HPDE6-E6E7 (cell line): ENCODE measurements around the gene OR5B17.
"Not testable (repeated sequence)": the region's sequence is repeated elsewhere in the genome, so short reads cannot be mapped to it uniquely, and the experiment has no call there.

Experiments
- DNase-seq: peaks from one replicate; pipeline ENCODE4 v3.0.0; 2011; ENCODE audit warnings: missing footprints; ENCODE audit errors: extremely low spot score

Gene OR5B17

DNA sequence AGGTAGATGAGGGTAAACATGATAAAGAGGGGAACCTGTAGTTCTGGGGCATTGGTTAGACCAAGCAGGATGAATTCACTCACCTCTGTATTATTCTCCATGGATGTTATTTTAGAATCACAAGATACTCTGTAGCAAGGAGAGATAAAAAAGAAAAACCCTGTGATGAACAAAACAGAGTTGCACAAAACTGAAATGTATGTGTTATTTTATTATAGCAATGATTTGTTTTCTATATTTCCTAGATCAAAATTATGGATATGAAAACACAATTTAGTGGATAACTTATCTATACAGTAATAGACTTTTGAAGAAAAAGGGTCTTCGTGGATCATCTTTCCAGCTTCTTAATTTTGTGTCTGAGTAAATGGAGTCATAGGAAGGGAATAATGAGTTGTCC is at the start of gene OR5B17:
Gene OR5B17, minus strand, starts transcription at position 101 of the 400 bp plus-strand sequence. Its CDS starts 0 bp downstream, at position 101.
- no peak for DNase-seq

DNA sequence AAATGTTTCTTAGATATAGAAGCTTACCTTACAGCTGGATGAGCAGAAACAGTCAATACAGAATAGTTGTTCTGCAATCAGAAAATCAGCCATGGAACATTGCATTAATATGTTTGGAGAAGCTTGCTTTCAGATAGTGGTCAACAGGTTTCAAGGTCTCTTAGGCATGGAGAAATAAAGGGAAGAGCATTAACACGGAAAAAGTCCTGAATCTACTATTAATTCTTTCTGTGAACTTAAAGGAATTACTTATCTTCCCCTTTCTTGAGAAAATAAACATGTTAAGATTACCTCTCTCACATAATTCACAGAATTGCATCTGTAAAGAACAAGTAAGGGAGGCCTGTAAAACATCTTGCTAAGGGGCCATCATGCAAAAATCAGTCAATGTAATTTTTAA is 47.9 kb upstream of the OR5B17 start, which contains the start of gene OR5B3:
Gene OR5B3, minus strand, starts transcription at position 101 of the 400 bp plus-strand sequence. CDS start 3,465 bp downstream, outside the sequence.
- no peak for DNase-seq

DNA sequence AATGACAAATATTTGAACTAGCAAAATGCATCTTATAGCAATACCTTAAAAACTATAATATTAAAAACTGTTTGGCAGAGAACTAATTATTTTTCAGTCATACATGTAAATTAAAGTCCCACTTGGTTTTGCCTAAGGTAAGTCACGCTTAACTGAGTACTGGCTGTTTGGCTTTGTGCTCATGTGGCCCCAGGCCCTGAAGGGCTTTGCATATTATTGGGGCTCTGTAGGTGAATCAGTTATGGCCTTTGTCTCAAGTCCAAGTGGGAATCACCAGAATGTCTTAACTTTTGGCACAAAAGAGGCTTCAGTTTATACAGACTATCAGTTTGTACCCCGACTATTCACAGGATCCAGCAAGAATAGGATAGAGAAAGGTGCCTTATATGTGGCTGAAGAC is 40.8 kb upstream of the OR5B17 start:
- not testable (repeated sequence) for DNase-seq

DNA sequence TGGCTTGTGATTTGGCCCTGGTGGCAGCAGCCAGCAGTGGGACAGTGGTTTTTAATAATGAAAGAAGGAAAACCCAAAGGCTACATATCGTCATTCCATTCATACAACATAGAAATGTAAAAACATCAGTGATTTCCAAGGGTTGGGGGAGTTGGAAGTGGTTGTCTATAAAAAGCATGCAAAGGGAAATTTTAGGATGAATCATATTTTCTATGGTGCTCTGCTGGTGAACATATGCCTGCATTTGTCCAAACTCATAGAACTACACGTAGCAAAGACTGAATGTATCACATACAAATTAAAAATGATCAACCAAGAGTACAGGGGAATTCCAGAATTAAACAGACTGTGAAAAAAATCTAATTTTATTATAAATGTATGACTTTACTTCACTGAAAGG is 36.7 kb upstream of the OR5B17 start:
- no peak for DNase-seq

DNA sequence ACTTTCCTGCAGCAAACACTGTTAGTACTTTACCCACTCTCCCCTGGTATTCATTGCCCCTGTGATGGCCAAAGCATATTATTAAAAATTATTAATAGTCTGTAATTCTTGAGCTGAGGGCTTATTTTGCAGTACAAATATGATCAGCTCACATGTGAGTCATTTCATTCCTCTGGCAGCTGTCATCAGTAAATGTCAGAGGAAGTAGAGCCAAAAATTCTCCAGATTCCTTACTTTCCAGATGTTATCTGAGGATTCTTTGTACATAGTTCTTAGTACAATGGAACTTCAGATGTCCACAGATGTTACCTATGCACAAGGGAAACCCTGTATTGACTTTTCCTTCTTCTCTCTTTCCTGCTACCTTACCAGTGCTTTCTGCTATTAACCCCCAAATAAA is 35.3 kb upstream of the OR5B17 start:
- peak; percentile 33 for DNase-seq

DNA sequence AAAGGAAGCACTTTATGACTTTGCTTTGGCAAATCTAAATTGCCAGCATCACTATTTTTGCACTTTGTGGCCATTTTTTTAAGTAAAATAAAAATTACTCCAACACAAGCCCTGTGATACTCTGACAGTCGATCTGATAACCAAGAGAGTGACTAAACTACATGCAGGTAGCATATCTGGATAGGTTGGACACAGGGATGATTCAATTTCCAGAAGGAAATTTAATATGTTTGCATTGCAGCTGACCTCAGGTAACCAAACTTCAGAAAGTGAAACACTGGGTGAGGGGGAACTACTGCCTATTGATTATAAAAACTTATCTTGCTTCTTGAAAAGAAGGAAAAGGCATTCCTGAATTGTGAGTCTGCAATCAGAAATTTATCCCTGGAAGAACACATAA is 33.9 kb upstream of the OR5B17 start:
- DNase-seq, result peak; percentile 42

DNA sequence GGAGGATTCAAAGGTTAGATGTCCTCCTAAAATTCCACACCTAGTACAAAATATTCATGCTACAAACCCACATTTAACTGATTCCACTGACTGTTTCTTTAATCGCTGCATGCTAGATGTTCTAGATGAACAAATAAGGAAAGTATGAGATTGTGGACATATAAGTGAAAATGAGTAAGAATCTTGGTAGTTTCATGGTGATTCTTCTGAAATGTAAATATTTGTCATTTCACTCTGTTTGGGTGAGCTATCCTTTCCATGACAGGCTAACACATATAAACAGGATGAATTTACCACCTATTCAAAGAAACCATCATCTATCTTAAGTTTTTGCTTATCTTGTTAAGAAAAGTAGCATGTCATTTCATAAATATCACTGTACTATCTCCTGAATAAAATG is 33.0 kb upstream of the OR5B17 start:
- DNase-seq, result no peak

DNA sequence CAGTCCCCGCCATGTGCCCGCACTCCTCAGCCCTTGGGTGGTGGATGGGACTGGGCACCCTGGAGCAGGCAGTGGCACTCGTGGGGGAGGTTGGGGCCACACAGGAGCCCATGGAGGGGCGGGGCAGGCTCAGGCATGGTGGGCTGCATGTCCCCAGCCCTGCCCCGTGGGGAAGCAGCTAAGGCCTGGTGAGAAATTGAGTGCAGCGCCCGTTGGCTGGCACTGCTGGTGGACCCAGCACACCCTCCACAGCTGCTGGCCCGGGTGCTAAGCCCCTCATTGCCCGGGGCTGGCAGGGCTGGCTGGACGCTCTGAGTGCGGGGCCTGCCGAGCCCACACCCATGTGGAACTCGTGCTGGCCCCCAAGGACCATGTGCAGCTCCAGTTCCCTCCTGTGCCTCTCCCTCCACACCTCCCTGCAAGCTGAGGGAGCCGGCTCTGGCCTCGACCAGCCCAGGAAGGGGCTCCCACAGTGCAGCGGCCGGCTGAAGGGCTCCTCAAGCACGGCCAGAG is 31.7 kb upstream of the OR5B17 start:
- no peak for DNase-seq

DNA sequence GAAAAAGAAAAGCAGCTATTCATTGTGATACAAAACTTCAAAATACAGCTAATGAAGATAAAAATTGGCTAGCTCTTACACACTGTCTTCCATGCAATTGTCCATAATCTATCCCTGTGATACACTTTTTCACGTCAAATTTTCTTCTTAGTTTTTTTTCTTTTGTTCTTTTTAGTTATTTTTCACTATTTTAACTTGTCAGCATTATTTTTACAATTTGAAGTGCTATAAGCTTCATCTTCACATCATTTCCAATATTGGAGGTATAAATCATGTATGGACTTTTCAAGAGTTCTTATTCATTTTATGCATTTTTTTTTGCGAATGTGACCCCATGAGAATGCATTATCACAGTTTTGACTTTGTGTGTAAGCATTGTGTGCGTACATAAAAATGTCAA is 4.1 kb downstream of the OR5B17 start:
- no peak for DNase-seq

DNA sequence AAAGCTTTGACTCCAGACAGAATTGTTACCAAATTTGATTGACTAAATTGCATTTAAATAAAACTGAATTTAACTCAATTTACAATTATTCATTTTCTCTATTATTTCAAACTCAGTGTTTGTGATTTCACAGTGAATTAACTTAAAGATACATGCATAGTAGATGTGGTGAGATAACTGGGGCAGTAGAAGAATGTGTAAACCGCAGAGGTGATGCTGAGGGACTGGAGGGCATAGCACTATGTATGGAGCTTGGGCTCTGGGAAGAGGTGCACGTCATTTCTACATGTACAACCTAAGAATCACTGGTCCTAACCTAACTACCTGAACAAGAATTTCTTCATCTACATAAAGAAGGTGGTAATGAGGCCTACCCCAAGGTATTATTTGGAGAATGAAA is 13.7 kb downstream of the OR5B17 start:
- no peak for DNase-seq

DNA sequence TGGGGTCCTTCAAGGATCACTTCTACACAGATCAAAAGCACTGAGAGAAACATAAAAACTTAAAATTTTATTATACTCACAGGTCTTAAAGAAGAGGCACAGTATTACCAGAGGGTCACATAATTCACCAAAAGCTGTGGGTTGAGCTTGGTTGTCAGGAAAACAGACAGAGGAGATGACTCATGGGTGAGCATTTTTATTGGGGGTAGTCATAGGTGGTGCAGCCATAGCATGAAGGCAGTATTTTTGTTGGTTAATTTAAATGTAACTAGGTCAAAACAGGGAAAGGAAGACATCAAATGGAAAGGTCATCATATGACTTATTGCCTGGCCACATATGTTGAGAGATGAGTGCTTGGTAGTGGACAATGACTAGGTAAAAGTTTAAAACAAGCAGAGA is 24.2 kb downstream of the OR5B17 start:
- DNase-seq, result peak; percentile 58

DNA sequence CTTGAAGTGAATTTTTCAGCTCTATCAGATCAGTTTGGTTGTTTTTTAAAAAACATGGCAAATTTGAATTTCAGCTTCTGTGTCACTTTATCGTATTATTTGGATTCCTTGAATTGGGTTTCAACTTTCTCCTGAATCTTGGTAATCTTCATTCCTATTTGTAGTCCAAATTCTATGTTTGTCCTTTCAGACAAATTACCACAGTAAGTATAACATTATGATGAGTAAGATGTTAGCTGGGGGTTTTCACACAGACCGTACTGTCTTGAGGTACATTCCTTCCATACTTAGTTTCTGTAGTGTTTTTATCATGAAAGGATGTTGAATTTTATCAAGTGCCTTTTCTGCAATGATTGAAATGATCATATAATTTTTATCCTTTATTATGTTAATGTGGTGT is 28.0 kb downstream of the OR5B17 start:
- DNase-seq, result no peak

DNA sequence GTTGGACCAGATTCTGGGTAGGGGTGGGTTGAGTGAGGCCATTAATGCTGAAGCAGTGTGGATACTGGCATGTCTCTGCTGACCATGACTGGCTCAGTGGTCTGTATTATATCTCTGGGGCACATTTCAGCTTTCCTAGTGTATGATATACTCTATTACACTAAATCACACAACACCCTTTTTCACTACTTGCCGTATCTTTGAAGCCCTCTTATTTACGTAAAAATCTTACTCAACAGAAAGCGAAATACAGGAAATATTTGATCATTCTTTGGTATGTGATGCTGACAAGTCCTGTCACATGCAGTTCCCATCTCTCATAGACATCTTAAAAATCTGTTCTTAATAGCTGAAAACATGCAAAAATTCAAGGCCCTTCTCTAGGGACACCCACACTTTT is 40.3 kb downstream of the OR5B17 start:
- DNase-seq, result no peak

DNA sequence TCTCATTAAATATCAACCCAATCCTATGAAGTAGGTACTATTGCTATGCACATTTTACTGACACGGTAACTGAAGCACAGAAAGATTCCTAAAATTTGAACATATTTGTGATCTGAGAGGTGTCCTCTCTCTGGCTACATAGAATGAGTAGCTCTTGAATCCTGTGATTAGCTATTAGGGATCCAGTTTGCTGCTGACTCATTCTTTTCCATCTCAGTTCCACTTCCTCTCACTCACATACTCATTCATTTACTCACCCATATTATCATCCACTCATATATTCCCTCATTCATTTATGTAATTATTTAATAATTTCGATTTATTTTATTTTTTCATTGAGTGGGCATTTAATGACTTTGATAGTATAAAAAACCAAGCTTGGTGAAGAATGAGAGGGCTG is 42.7 kb downstream of the OR5B17 start:
- DNase-seq, result peak; percentile 23
